Activated CD4-positive, alpha-beta T cell treated with anti-CD3 and anti-CD28 coated beads, Interleukin-2, amount 50 U/mL, for 24 hours (primary cell): ENCODE data around the gene PLCB3.

Experiments
- DNase-seq, 2 donors: peaks; one replicate each; pipeline ENCODE4 v3.0.0-alpha.2; 2020; ENCODE audit warnings: low read depth in 1 of 2, low spot score in 1 of 2

The PLCB3 gene

DNA sequence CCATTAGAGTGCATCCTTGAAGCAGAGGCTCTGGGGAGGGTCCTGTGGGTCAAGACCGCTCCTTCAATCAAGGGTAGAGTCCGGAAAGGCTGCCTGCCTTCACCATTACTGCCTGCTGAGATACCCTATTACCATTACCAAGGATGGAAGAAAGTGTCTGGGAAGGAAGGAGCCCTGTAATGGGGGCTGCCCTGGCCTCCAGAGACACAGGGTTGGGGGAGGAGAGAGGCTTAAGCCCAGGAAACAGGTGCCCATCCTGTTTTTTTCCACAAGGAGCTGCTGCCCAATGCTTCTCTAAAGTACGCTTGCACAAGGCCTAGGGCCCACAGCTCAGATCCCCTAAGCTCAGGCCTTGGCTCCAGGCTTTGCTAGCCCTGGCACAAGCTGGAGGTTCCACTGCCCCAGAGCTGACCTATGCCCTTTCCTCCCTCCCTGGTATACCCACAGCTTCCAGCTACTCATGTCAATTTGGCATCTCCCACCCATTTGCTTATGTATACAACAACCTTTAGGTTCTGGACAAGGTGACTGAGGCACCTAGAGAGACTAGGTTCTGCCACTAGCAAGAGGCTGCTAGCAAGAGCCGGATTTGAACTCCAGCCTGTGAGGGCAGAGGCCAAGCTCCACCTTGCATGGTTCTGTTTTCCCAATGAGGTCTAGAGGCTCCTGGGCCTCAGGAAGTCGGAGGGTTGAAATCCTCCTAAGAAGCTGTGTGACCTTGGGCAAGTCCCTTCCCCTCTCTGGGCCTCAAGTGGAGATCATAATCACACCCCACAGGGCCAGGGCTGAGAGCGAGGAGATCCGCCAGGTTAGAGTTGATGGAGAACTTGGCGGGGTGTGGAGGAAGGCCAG, 1.5 kb upstream of the PLCB3 start:
- DNase-seq, result no peak

DNA sequence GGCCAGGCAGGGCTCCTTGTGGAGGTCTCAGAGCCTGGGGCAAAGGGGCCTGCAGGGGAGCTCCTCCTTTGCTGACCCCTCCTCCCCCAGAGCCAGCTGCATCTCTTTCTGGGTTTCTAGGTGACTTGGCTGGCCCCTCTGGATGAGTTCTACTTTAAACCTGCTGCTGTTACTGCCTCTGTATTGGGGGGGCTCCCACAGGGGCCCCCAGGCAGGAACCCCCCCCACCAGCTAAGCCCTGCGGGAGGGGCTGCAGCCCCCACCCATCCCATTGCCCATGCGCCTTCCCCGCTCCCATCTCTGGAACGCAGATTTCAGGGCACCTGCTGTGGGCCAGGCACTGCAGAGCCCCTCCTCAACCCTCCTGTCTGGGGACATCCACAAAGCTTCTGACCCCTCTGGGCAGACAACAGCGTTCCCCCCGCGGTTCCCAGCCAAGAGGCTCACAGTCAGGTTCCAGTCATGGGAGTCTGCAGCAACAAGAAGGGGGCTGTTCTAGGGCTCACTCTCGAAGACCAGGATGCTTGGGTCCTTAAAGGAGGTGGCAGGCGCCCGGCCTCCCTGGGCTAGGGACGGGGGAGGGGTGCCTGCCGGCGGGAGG, 815 bp upstream of the PLCB3 start:
- DNase-seq, result no peak

DNA sequence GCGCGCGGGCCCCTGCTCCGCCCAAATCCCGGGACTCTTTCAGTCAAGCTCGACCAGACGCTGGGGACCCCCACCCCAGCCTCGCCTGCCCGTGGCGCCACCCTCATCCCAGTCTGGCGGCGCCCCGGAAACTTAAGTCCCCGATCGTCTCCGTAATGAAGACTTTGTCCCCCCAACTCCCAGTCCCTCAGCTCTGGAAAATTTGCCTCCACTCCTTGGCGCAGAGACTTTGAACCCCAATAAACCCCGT, 348 bp downstream of the PLCB3 start:
- DNase-seq, result no peak

DNA sequence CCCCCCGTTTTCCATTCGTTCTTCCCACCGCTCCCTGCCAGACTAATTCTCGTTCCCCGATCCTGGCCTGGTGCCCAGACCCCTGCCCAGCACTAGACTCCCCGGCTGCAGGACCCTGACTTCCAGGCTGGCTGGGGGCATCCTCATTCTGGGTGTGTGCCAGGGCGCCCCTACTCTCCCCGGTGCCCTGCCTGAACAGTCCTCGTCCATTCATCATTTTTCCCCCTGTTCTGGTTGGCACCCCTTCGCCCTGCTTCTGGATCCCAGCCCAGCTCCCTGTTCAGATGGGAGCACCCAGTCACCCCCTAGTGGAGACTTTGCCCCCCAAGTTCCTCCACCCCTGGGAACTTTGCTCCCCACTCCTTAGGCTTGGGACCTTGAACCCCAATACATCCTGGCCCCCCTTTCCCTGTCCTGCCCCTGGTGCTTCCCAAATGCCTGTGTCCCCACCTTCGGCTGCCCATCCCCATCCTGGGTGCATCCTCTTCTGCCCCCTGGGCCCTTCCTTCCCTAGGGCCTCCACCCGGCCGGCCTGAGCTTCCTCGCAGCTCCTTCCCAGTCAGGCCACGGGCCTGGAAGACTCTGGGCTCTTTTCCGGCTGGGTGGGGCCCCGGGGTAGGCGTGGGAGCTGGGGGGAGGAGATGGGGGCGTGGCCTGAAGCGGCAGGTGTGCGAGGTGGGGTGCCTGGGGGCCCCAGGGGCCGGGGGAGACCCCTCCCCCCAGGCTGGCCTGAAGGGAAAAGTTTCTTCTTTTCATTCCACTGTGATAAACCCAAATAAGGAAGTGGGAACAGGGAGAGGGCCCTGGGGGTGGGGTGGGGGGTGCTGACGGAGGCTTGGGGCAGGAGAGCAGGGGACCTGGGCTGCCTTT, 908 bp downstream of the PLCB3 start:
- no peak for DNase-seq

DNA sequence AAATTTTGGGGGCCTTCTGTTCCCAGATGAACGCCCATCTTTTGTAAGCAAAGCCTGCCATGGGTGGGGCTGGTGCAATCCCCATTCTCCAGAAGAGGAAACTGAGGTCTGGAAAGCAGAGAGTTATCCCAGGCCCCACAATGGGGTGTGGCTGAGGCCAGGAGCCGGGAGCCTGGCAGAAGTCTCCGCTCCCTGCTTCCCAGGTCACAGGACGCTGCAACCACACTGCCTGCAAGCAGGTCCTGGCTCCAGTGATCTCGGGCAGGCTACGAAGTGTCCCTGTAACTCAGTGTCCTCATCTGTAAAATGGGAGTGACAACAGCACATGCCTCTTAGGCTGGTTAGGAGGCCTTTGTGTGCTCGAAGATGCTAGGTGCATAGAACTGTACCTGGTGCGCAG, 1.7 kb downstream of the PLCB3 start:
- no peak for DNase-seq

DNA sequence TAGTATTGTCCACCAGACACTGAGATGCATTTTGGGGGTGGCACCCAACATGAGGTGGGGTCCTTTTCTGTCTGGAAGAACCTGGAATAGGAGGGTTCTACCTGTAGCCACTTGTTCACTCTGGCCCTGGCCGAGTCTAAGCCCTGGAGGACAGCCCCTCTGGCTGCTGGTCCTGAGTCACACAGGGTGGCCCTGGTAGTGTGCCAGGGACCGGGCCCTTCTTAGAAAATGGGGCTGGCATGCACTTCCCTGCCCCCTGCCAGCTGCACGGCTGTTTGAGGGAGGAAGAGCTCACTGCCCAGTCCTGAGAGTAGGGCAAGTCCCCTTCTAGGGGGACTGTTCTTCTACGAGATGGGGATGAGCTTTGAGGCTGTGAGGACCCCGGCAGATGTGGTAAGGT, 2.2 kb downstream of the PLCB3 start:
- no peak for DNase-seq

DNA sequence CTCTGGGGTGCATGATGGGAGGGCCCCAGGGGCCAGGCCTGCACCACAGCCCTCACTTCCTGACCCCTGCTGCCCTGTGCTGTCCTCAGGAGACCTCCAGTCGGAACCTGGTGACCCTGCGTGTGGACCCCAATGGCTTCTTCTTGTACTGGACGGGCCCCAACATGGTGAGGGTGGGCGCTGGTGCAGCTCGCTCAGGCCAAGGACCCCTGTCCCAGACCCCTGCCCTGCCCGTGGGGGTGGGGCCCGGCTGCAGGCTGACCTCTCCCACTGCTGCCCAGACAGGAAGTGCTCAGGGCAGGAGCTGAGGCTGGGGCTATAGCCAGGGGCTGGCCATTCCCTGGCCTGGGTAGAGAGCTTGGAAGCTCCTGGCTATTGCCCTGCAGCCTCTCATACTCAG, 3.0 kb downstream of the PLCB3 start:
- no peak for DNase-seq

DNA sequence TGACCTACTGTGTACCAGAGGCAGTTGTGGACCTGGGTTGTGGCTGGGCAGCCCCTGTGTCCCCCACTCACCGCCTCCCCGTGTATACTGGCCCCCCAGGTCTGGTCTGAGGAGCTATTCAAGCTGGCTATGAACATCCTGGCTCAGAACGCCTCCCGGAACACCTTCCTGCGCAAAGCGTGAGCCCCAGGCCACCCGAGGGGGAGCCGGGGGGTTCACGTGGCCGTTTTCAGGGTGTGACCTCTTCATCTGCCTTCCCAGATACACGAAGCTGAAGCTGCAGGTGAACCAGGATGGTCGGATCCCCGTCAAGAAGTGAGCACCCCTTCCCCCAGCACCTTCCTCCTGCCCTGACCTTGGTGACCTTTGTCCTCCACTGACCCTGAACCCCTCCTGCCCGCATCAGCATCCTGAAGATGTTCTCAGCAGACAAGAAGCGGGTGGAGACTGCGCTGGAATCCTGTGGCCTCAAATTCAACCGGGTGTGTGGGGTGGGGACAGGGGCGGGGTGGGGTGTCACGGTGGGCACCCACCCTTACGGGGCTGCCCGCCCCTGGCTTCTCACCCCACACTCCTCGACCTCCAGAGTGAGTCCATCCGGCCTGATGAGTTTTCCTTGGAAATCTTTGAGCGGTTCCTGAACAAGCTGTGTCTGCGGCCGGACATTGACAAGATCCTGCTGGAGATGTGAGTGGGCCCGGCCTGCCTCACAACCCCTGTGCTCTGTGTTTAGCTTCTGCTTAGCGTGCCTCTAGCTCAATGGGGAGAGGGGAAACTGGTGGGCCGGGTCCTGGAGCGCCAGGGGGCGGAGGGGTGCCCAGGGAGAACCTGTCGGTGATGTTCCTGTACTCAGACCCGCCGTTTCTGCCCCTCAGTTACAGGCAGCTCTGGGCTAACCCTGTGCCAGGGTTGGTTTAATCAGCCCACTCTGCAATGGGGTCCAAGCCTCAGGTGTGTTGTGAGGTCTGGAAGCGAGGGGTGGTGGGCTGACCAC, 4.1 kb downstream of the PLCB3 start:
- DNase-seq, result no peak

DNA sequence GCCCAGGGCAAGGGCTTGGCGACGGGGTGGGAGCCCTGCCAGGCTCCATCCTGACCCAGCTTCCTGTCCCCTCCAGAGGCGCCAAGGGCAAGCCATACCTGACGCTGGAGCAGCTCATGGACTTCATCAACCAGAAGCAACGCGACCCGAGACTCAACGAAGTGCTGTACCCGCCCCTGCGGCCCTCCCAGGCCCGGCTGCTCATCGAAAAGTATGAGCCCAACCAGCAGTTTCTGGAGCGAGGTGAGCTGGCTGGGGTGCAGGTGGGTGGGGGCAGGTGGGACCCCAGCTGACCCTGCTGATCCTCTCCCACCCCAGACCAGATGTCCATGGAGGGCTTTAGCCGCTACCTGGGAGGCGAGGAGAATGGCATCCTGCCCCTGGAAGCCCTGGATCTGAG, 5.0 kb downstream of the PLCB3 start:
- no peak for DNase-seq

DNA sequence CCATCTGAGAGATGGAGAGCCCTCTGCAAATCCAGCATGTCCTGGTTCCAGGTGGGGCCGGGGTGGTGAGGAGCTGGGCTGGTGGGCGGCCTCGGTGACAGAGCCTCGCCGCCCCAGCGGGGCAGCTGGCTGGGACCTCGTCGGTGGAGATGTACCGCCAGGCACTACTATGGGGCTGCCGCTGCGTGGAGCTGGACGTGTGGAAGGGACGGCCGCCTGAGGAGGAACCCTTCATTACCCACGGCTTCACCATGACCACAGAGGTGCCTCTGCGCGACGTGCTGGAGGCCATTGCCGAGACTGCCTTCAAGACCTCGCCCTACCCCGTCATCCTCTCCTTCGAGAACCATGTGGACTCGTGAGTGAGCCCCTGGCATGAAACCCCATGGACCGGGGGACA, 7.0 kb downstream of the PLCB3 start:
- no peak for DNase-seq

DNA sequence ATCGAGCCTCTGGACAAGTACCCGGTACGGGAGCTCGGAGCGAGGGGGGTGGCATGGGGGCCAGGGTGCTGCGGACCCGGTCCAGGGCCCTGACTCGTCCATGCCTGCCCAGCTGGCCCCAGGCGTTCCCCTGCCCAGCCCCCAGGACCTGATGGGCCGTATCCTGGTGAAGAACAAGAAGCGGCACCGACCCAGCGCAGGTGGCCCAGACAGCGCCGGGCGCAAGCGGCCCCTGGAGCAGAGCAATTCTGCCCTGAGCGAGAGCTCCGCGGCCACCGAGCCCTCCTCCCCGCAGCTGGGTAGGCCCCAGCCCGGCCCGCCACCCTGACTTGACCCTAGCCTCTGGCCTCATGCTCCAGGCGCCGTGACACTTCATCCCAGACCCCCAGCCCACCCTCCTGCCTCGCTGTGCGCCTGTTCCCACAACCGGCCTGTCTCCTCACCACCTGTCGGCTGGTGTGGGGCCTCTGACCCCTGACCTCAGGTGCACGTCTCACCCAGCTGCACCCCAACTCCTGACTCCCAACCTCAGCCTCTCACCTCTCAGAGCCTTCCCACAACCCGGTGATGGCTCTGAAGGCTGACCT, 7.7 kb downstream of the PLCB3 start:
- no peak for DNase-seq

DNA sequence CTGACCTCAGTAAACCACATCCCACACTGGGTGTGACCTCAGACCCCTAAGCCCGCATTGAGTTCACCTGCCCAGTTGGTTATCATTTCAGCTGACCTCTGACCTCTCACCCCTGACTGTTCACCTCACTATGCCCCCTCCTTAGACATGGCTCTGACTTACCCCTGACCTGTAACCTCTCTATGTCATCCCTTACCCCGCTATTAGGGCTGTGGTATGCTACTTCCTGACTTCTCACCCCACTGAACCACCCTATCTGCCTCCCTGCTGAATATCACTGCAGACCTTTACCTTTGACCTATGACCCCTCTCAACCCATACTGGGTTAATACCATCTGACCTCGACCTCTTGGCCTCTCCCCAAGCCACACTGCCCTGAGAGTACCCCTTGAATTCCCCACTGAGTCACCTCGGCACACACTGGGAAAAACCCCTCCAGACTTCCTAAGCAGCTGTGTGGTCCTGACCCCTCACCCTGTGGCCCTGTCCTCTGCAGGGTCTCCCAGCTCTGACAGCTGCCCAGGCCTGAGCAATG, 8.3 kb downstream of the PLCB3 start:
- no peak for DNase-seq

DNA sequence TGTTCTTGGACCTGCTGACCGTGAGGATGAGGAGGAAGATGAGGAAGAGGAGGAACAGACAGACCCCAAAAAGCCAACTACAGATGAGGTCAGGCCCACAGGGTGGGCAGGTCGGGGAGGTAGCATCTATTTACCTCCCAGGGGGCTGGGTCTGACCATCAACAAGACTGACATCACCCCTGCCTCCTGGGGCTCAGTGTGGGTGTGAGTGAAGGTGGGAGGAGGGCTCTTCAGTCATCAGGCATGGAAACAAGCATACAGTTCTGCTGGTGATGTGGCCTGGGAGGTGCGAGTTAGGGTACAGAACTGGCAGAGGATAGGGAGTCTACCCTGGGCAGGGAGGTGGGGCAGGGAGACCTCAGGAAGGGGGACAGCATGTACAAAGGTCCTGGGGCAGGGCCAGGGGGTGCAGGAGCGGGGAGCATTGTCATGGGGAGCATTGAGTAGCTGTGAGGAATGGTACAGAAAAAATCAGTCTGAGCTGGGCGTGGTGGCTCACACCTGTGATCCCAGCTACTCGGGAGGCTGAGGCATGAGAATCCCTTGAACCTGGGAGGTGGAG, 8.9 kb downstream of the PLCB3 start:
- DNase-seq, result no peak

DNA sequence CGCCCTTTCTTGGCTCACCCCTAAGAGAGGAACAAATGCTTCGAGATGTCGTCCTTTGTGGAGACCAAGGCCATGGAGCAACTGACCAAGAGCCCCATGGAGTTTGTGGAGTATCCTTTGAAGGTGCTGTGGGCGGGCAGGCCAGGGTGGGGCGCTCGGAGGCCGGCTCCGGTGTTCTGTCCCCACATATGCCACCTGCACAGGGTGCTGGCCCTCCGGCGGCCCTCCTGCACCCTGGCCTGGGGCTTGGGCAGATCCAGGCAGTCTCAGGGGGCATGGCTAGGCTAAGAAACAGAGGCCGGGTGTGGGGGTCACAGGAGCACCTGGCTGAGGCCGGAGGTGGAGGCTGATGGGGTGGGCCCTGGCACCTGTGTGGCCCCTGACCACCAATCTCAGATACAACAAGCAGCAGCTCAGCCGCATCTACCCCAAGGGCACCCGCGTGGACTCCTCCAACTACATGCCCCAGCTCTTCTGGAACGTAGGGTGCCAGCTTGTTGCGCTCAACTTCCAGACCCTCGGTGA, 10.3 kb downstream of the PLCB3 start:
- no peak for DNase-seq

DNA sequence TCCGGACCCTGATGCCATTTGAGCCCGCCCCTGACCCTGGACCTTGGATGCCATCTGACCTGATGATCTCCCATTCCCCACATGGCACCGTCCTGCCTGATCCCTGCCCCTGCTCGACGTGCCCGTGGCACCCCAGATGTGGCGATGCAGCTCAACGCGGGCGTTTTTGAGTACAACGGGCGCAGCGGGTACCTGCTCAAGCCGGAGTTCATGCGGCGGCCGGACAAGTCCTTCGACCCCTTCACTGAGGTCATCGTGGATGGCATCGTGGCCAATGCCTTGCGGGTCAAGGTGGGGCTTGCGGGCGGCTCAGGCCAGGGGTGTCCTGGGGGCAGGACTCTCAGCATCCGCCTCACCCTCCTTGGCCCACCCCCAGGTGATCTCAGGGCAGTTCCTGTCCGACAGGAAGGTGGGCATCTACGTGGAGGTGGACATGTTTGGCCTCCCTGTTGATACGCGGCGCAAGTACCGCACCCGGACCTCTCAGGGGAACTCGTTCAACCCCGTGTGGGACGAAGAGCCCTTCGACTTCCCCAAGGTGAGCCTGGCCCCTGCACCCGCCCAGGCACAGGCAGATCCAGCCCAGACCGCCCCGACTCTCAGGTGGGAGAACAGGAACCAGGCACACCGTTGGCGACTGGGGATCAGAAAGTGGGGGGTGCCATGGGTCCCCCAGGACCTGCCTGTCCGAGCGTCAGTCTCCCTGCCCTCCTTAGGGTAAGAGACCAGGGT, 11.1 kb downstream of the PLCB3 start:
- DNase-seq, result no peak

DNA sequence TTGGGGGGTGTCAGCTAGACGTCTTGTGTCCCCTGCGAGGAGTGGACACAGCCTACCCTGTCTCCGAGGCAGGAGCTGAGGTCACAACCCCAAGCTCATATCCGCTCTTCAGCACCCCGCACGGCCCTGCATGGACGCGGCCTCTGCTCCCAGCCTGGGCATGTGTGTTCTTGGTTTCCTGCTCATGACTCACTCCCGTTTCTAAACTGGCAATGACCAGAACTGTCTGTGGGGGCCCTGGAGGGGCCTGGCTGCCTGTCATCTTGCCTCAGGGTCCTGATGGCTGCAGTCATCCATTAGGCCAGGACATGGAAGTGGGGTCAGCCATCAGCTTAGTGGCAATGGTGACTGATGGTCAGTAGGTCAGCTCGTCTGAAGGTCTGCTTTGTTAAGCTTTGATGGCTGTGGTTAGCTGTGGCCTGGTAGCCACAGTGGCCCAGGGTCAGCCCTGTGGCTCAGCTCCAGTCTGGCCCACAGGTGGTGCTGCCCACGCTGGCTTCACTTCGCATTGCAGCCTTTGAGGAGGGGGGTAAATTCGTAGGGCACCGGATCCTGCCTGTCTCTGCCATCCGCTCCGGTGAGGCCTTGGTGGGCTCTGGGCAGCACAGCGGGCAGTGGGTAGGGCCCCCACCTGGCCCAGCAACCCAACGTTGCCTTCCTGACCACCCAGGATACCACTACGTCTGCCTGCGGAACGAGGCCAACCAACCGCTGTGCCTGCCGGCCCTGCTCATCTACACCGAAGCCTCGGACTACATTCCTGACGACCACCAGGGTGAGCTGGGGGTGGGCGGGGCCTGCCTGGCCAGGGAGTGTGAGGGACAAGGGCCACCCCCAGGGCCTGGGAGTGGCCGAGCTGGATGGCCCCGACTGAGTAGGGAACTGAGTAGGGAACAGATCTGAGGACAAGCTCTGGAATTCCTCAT, 12.0 kb downstream of the PLCB3 start:
- DNase-seq, result no peak

DNA sequence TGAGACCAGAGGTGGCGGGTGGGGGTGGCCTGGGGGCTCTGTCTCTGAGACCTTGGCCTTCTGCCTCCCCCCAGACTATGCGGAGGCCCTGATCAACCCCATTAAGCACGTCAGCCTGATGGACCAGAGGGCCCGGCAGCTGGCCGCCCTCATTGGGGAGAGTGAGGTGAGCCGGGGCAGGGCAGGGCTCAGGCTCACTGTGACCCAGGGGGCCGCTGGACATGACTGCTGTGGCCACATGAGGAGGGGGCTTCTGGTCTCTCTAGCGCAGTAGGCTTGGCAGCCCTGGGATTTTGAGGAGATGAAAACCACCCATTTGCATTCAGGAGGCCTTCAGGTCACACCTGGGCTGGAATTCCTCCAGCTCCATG, 12.6 kb downstream of the PLCB3 start:
- no peak for DNase-seq

DNA sequence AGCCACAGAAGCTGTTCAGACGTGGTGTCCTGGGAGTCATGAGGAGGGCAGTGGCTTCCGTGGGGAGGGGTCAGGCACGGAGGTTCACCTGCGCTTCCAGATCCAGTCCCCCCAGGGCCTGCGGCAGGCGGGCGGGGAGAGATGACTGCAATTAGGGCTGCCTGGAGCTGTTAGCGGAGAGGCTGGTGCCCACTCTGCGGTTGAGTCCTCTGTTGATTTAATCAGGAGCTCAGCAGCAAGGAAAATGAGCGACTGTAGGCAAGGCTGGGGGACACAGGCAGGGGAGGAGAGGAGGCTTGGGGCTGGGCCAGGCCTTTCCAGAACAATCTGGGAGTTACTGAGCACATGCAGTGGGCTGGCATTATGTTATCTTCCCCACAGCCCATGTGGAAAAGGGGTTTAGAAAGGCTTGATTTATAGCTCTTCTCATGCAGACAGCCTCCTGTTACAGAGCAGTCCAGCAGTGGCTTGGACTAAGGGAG, 13.1 kb downstream of the PLCB3 start:
- DNase-seq, result no peak
